AG04449 (cell line): ENCODE measurements around the gene SLC7A9.

ENCODE experiments used
- CTCF ChIA-PET: fragments of 350-600 bp; formaldehyde crosslinking; extraction: SDS; loops from one replicate; lab custom pipeline; 2021; ENCODE audit warnings: antibody characterized with exemption; lab: Yijun Ruan, JAX
- POLR2A ChIA-PET: fragments of 400-600, 350-600 bp; formaldehyde crosslinking; extraction: SDS; loops from one replicate; lab custom pipeline; 2020; ENCODE audit warnings: antibody characterized with exemption, inconsistent platforms; lab: Yijun Ruan, JAX
- DNase-seq: peaks from one replicate; pipeline ENCODE4 v3.0.0-alpha.2; 2010; ENCODE audit warnings: low read depth, low spot score
- H3K4me3 ChIP-seq: 2 replicates; pipeline ENCODE4 v1.5.1; 2011; ENCODE audit warnings: low read depth, mild to moderate bottlenecking, control low read depth, low read length
- TF ChIP-seq, protein P1 (sequence below): IDR thresholded peaks from one replicate; pipeline ENCODE4 v1.5.1; 2011; ENCODE audit warnings: mild to moderate bottlenecking, moderate library complexity, low read length, control low read depth, inconsistent platforms; ENCODE audit not compliant: insufficient read depth; ENCODE audit errors: missing control alignments

Gene SLC7A9

DNA sequence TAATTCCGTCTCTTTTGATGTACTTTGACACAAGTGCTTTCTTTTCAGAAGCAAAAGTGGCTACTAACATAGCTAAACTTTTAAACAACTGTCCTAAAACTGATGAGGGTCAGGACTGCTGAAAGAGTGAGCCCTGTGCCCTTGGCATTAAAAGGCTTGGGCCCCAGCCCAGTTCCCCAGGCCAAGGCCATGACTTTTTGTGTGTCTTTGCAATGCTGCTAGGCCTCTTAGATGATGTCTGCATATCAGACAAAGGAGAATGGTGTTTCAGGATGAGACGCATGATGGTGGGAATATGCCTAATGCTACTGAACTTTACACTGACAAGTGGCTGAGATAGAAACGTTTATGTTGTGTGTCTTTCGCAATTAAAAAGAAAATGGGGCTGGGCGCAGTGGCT, 38.0 kb downstream of the SLC7A9 start:
- POLR2A ChIA-PET = no interaction called here
- H3K4me3 ChIP-seq = no peak overlapping the region
- no peak for DNase-seq
- TF ChIP-seq, protein P1, sequence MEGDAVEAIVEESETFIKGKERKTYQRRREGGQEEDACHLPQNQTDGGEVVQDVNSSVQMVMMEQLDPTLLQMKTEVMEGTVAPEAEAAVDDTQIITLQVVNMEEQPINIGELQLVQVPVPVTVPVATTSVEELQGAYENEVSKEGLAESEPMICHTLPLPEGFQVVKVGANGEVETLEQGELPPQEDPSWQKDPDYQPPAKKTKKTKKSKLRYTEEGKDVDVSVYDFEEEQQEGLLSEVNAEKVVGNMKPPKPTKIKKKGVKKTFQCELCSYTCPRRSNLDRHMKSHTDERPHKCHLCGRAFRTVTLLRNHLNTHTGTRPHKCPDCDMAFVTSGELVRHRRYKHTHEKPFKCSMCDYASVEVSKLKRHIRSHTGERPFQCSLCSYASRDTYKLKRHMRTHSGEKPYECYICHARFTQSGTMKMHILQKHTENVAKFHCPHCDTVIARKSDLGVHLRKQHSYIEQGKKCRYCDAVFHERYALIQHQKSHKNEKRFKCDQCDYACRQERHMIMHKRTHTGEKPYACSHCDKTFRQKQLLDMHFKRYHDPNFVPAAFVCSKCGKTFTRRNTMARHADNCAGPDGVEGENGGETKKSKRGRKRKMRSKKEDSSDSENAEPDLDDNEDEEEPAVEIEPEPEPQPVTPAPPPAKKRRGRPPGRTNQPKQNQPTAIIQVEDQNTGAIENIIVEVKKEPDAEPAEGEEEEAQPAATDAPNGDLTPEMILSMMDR = no peak
- CTCF ChIA-PET = no interaction called here

DNA sequence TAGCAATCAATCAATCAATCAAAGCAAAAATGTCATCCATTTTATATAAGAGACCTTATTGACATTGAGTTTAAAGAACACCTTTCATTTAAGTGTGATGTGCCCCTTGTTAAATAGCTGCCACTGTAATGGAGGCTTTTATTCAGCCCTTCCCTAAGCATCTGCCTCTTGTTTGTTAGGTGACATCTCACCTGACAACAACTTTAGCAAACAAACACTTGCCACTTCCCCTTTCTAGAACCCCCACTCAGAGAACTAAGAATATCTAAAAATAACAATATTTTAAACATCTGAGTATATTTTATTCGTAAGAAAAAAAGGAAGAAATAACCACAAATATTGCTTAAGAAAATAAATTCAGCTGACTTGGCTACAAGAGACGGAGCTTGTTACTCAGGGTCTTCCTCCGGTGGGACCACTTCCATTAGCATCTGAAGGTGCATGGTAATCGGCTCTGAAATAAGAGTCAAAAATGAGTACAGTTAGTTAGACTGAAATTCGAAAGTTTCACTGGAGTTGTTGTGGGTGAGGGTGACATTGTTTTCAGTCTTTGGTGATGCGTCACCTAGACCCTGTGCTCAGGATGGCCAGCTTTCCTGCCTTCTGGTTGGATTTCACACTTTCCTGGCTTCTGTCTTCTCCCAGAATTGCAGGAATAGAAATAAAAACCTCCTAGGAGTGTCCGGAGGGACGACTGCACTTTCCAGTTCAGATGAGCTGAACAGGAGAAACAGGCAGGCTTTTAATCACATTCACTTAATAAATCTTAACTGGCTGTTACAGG, 39.1 kb downstream of the SLC7A9 start:
- ChIA-PET CTCF (no interaction called here), POLR2A (no interaction called here)
- TF ChIP-seq, protein P1 = no peak
- peak; percentile 21 for DNase-seq
- no peak overlapping the region for H3K4me3 ChIP-seq

DNA sequence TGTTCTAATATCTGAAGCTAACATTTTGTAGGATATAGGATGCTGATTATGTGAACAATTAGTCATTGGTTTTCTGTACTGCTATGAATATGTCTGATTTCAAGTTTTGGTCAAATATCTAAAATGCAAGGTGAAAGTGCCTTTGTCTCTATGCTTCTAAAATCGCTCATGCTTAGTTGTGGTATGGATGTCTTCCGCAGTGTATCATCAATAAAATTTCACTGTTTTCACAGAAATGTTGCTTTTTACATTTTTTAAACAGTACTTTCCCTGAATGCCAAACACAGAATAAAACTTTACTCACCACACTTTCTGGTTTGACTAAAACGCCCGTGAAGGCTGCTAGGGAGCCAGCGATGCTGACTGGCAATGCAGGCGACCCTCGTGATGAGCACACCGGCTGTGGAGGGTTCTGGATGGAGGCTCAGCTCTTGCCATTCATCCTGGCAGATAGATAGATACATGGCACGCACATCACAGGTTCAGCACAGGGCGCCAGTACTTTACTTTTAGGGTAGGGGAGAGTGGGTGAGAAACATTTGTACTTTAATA, 40.1 kb downstream of the SLC7A9 start:
- TF ChIP-seq, protein P1 = no peak
- H3K4me3 ChIP-seq = no peak overlapping the region
- DNase-seq = no peak
- ChIA-PET CTCF (interaction anchor here (1.4 kb wide), 1 partner anchor 145 kb away, joined by 3 read pairs; no protein-coding TSS in a partner anchor), POLR2A (no interaction called here)

DNA sequence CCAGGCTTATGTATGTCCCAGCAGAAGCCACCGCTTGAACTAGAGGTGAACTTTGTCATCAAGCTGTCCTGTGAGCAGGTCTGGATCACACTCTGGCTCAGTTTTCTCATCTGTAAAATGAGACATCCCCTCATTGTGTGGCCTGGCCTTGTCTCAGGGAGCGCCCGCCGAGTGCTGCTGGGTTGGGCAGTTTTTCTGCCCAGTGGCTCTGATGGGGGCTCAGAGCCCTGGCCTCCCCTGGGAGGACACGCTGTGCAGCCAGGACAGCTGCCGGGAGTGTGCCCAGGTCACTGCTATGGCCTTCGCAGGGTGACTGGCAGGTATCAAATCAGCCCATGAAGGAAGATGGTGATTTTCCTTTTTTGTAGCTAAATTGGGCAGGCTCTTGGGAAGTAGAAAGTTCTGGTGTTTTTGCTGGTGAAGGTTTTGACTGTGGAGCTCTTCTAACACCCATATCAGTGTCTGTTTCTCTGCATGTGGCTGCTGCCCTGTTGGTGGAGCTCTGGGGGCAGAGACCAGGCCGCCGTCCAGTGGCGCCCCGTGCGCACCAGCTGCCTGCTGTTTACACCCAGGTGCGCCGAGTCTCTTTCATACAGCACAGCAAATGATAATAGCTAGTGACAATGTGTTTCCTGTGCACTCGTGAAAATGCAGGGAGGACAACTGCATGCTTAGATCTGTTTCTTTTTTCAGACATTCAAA, 40.8 kb downstream of the SLC7A9 start:
- POLR2A ChIA-PET = no interaction called here
- DNase-seq = no peak
- H3K4me3 ChIP-seq = no peak overlapping the region
- CTCF ChIA-PET = interaction anchor here (1.4 kb wide), 2 partner anchors 10 to 145 kb away, joined by 3 read pairs; no protein-coding TSS in a partner anchor
- TF ChIP-seq, protein P1 = no peak

DNA sequence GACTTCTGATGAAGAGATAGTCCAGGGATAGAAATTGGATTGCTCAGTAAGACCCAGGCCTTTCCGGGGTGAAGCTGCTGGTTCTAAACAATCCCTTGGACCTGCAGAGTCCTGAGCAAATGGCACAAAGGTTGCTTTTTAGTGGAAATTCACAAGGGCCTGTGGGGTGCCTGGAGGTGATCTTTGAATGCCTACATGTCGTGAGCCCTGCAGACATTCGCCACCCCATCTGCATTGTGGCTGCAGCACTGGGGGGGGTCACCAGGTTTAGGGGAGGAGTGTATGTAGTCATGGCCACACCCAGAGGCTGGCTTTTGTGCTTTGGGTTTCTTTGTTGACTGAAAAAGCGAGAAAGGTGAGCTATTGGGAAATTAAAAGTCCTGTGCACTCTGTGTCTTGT, 41.4 kb downstream of the SLC7A9 start:
- no peak overlapping the region for H3K4me3 ChIP-seq
- POLR2A ChIA-PET = no interaction called here
- DNase-seq = no peak
- CTCF ChIA-PET = interaction anchor here (1.4 kb wide), 1 partner anchor 9 kb away, joined by 3 read pairs; no protein-coding TSS in a partner anchor
- TF ChIP-seq, protein P1 = no peak

DNA sequence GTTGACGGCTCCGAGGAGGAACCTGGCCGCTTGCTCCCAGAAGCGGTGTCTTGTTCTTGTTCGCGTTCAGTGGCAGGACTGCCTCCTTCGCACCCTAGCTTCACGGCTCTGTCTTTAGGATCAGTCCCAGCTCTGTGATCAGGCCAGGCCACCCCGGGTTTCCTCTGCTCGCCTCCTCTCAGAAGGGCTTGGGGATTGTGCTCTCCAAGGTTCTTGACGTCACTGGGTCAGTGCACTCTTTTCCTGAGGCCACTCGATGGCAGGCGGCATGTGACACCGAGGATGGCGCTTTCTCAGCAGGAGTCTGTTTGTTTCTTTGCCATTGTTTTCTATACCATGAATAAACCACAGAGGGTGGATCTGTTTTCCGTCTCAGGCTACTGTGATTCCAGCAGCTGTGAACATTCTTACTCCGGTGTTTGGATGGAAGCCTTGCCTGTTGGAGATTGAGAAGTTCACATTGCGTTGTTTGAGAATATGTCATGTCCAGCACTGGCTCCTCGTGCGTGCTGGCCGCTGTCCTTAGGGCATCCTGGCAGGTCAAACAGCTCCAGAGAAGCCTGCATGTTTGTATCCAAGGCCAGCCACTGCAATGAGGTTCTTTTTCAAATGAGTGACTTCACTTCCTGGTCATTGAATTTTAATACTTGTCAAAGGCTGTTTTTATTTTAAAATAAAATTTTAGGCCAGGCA, 44.5 kb downstream of the SLC7A9 start:
- no peak overlapping the region for H3K4me3 ChIP-seq
- no peak for DNase-seq
- ChIA-PET CTCF (no interaction called here), POLR2A (no interaction called here)
- TF ChIP-seq, protein P1 = no peak
